HEK293 (cell line): ENCODE measurements around the gene RAC2.
A peak's percentile ranks its signal among the peaks of the same experiment; 100 is the strongest.

Source experiments
- CTCF ChIA-PET: fragments of 350-600 bp; formaldehyde crosslinking; extraction: SDS; loops from one replicate; lab custom pipeline; 2021; ENCODE audit warnings: antibody characterized with exemption; lab: Yijun Ruan, JAX
- POLR2A ChIA-PET: fragments of 300-600 bp; formaldehyde crosslinking; extraction: SDS; loops from one replicate; lab custom pipeline; 2020; ENCODE audit warnings: antibody characterized with exemption, inconsistent platforms; lab: Yijun Ruan, JAX
- H3K27ac ChIP-seq: fragments of 200-500 bp; sonication (Bioruptor generic); 2 replicates; pipeline ENCODE4 v1.5.1; 2014; ENCODE audit warnings: low read depth, low read length, control low read depth, inconsistent platforms; ENCODE audit errors: extremely low read depth
- H3K36me3 ChIP-seq, 2 experiments: fragments of 200-500 bp in 1 of 2; sonication (Bioruptor generic) in 1 of 2; 1 replicate in 1 of 2; 2 replicates in 1 of 2; pipeline ENCODE4 v1.5.1; 2014 to 2017; ENCODE audit warnings: inconsistent platforms in 2 of 2, low read length in 2 of 2; ENCODE audit not compliant: control insufficient read depth in 2 of 2, insufficient read depth in 1 of 2
- H3K4me1 ChIP-seq: fragments of 200-500 bp; sonication (Bioruptor generic); 2 replicates; pipeline ENCODE4 v1.5.1; 2014; ENCODE audit warnings: mild to moderate bottlenecking, low read length, inconsistent platforms; ENCODE audit not compliant: control insufficient read depth, insufficient read depth
- H3K4me3 ChIP-seq: 2 replicates; pipeline ENCODE4 v1.5.1; 2011; ENCODE audit warnings: low read depth, mild to moderate bottlenecking, control low read depth, low read length, moderate library complexity
- H3K9me3 ChIP-seq: fragments of 200-500 bp; sonication (Bioruptor generic); 2 replicates; pipeline ENCODE4 v1.5.1; 2014; ENCODE audit warnings: low read depth, low read length, inconsistent platforms; ENCODE audit not compliant: control insufficient read depth, insufficient read depth
- GLI2 ChIP-seq: fragments of 450-650 bp; formaldehyde crosslinking; IDR thresholded peaks from 2 replicates; pipeline ENCODE4; 2017; ENCODE audit warnings: missing biosample characterization, missing genetic modification characterization, low read depth, borderline replicate concordance
- GLIS1 ChIP-seq: fragments of 450-650 bp; formaldehyde crosslinking; IDR thresholded peaks from 2 replicates; pipeline ENCODE4 v1.5.1; 2016; ENCODE audit warnings: missing biosample characterization, missing genetic modification characterization
- MYNN ChIP-seq: fragments of 450-650 bp; formaldehyde crosslinking; IDR thresholded peaks from 2 replicates; pipeline ENCODE4 v1.5.1; 2016; ENCODE audit warnings: missing biosample characterization, missing genetic modification characterization, borderline replicate concordance
- OSR2 ChIP-seq: fragments of 450-650 bp; formaldehyde crosslinking; IDR thresholded peaks from 2 replicates; pipeline ENCODE4 v1.5.1; 2016; ENCODE audit warnings: missing biosample characterization, missing genetic modification characterization
- PRDM1 ChIP-seq: fragments of 450-650 bp; formaldehyde crosslinking; IDR thresholded peaks from 2 replicates; pipeline ENCODE4; 2016; ENCODE audit warnings: missing biosample characterization, missing genetic modification characterization
- ZBTB17 ChIP-seq: fragments of 450-650 bp; formaldehyde crosslinking; IDR thresholded peaks from 2 replicates; pipeline ENCODE4 v1.5.1; 2016; ENCODE audit warnings: missing biosample characterization, missing genetic modification characterization
- ZBTB21 ChIP-seq: fragments of 450-650 bp; formaldehyde crosslinking; IDR thresholded peaks from 2 replicates; pipeline ENCODE4 v1.5.1; 2017; ENCODE audit warnings: missing biosample characterization, missing genetic modification characterization
- ZBTB48 ChIP-seq: fragments of 450-650 bp; formaldehyde crosslinking; IDR thresholded peaks from 2 replicates; pipeline ENCODE4 v1.5.1; 2016; ENCODE audit warnings: missing biosample characterization, missing genetic modification characterization
- ZFP41 ChIP-seq: fragments of 450-650 bp; formaldehyde crosslinking; IDR thresholded peaks from 2 replicates; pipeline ENCODE4 v1.5.1; 2016; ENCODE audit warnings: missing biosample characterization, missing genetic modification characterization, borderline replicate concordance
- ZFP69B ChIP-seq: fragments of 450-650 bp; formaldehyde crosslinking; IDR thresholded peaks from 2 replicates; pipeline ENCODE4 v1.5.1; 2016; ENCODE audit warnings: missing biosample characterization, missing genetic modification characterization
- ZIC2 ChIP-seq: fragments of 450-650 bp; formaldehyde crosslinking; IDR thresholded peaks from 2 replicates; pipeline ENCODE4 v1.5.1; 2016; ENCODE audit warnings: missing biosample characterization, missing genetic modification characterization
- ZNF10 ChIP-seq: fragments of 450-650 bp; formaldehyde crosslinking; IDR thresholded peaks from 2 replicates; pipeline ENCODE4 v1.5.1; 2017; ENCODE audit warnings: missing biosample characterization, missing genetic modification characterization
- ZNF223 ChIP-seq: fragments of 450-650 bp; formaldehyde crosslinking; IDR thresholded peaks from 2 replicates; pipeline ENCODE4 v1.5.1; 2016; ENCODE audit warnings: missing biosample characterization, missing genetic modification characterization
- ZNF354C ChIP-seq: fragments of 450-650 bp; formaldehyde crosslinking; IDR thresholded peaks from 2 replicates; pipeline ENCODE4 v1.5.1; 2016; ENCODE audit warnings: missing biosample characterization, missing genetic modification characterization, low read depth, borderline replicate concordance
- ZNF555 ChIP-seq: fragments of 450-650 bp; formaldehyde crosslinking; conservative IDR thresholded peaks from 2 replicates; pipeline ENCODE4 v1.5.1; 2017; ENCODE audit warnings: missing biosample characterization, mild to moderate bottlenecking, missing genetic modification characterization, inconsistent platforms
- ZNF561 ChIP-seq: fragments of 450-650 bp; IDR thresholded peaks from 2 replicates; pipeline ENCODE4 v1.5.1; 2018; ENCODE audit warnings: missing biosample characterization, missing genetic modification characterization, borderline replicate concordance
- ZNF623 ChIP-seq: fragments of 450-650 bp; formaldehyde crosslinking; IDR thresholded peaks from 2 replicates; pipeline ENCODE4 v1.5.1; 2016; ENCODE audit warnings: missing biosample characterization, missing genetic modification characterization
- ZNF777 ChIP-seq: fragments of 450-650 bp; formaldehyde crosslinking; IDR thresholded peaks from 2 replicates; pipeline ENCODE4 v1.5.1; 2017; ENCODE audit warnings: missing biosample characterization, missing genetic modification characterization, borderline replicate concordance
- TF ChIP-seq, protein P1 (sequence below): fragments of 450-650 bp; formaldehyde crosslinking; IDR thresholded peaks from 2 replicates; pipeline ENCODE4 v1.5.1; 2016; ENCODE audit warnings: missing biosample characterization, missing genetic modification characterization

The RAC2 gene

DNA sequence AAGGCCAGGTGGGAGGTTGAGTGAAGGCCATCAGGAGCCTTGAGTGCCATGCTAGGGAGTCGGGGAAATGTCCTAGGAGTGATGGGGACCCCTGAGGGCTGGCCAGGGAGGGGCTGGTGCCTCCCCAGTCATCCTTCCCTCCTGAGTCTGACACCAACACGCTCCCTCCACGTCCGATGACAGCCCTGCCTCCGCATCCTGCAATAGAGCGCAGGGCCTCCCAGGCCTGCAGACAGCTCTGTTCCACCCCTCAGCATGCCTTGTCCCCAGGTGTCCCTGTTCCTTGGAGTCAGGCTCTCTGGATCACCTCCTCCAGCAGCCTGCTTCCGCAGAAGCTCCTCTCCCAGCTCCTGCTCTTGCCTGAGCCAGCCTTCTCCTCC is 3.1 kb downstream of the RAC2 start:
- H3K9me3 ChIP-seq: no peaks in the 10 kb centered on the region
- no peak overlapping the region for H3K4me3 ChIP-seq
- TF ChIP-seq PRDM1 (tag by site-specific recombination): no peak
- TF ChIP-seq ZIC2 (tag by site-specific recombination): 0 out of 2 replicates have a peak, but pooled peaks have one; percentile 7
- TF ChIP-seq ZBTB48 (tag by site-specific recombination): no peak
- no peak for TF ChIP-seq ZNF10 (tag by site-specific recombination)
- TF ChIP-seq ZNF354C: no peak
- TF ChIP-seq ZFP41 (tag by site-specific recombination): no peak
- 0 out of 2 replicates have a peak, but pooled peaks have one; percentile 27 for TF ChIP-seq OSR2 (tag by site-specific recombination)
- no peaks in the 10 kb centered on the region for H3K4me1 ChIP-seq
- CTCF ChIA-PET: interaction anchor here (7.8 kb wide), 1 partner anchor 20 kb away, joined by 68 read pairs; no protein-coding TSS in a partner anchor
- no peaks in the 10 kb centered on the region for H3K36me3 ChIP-seq
- POLR2A ChIA-PET: no interaction called here
- H3K27ac ChIP-seq: no peak overlapping the region

DNA sequence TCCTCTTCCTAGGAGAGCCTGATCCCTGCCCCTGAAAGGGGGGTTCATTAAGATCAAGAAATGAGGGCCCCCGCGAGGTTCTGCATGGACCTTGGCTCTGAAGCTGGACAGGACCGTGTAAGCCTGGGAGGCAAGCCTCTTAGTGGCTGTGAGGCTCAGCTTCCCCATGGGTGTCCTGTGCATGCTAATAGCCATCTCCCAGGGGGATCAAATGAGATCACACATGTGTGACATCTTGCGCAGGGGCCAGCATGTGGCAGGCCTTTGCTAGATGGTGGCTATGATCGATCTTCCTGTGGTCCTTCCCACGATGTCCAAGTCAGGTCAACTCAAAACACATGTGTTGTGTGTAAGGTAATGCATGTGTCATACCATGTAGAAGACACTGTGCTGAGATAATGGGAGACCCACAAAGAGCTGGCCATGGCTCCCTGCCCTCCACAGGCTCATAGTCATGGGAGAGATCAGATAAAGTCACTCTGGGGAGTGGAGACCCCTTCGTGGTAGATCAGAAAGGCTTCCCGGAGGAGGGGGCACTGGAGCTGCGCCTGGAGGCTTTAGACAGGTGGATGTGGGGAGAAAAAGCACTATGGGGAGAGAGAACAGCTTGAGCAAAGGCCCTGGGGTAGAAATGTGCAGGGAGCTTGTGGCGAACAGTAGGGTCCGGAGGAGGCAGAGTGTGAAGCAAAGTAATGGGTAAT is 3.7 kb downstream of the RAC2 start:
- ChIA-PET CTCF (interaction anchor here (7.8 kb wide), 1 partner anchor 20 kb away, joined by 68 read pairs; no protein-coding TSS in a partner anchor), POLR2A (no interaction called here)
- H3K4me3 ChIP-seq: no peak overlapping the region
- TF ChIP-seq GLIS1 (peak; percentile 15; the same call in 1 of the 2 replicates), ZNF623 (tag by site-specific recombination) (peak; percentile 98), ZIC2 (tag by site-specific recombination) (peak; percentile 52)
- TF ChIP-seq, protein P1, sequence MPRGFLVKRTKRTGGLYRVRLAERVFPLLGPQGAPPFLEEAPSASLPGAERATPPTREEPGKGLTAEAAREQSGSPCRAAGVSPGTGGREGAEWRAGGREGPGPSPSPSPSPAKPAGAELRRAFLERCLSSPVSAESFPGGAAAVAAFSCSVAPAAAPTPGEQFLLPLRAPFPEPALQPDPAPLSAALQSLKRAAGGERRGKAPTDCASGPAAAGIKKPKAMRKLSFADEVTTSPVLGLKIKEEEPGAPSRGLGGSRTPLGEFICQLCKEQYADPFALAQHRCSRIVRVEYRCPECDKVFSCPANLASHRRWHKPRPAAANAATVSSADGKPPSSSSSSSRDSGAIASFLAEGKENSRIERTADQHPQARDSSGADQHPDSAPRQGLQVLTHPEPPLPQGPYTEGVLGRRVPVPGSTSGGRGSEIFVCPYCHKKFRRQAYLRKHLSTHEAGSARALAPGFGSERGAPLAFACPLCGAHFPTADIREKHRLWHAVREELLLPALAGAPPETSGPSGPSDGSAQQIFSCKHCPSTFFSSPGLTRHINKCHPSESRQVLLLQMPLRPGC (tag by site-specific recombination): no peak
- H3K36me3 ChIP-seq: no peaks in the 10 kb centered on the region
- H3K9me3 ChIP-seq: no peaks in the 10 kb centered on the region
- H3K4me1 ChIP-seq: no peaks in the 10 kb centered on the region
- no peak overlapping the region for H3K27ac ChIP-seq

DNA sequence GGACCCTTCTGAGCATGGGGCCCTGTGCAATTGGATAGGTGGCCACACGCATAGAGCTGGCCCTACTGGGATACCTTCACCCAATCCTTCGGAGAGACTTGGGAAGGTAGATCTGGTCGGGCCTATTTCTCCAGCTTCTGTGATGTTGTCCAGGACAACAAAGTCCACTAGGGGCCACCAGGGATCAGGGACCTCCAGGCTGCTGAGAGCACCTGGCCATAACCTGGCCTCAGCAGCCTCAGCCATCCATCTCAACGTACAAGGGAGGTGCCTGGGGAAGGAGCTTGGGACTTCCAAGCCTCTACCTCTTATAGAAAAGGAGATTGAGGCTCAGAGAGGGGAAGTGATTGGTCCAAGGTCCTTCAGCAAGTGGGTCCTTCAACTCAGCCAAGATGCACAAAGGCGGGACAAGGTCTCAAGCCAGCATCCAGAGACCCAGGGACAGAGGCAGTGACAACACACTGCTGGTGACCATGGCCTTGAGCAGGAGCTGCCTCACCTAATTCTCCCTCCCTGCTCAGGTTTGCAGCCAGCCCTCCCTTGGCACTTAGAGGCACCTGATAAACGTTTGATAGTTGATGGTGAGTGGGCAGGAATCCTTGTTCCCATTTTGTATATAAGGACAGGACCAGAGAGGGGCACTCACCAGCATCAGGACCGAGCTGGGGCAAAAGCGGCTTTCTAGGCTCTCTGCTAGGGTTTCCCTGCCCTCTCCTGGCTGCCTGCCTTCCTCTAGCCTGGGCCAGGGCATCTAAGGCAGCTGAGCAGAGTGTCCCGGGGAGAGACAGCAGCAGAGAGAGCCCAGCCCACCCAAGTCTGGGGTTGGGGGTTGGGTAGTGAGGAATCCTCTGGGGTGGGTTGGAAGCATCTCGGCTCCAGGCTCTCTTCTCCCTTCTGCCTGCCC is 4.5 kb downstream of the RAC2 start:
- H3K4me1 ChIP-seq: no peaks in the 10 kb centered on the region
- TF ChIP-seq ZFP69B (tag by site-specific recombination): no peak
- no peak for TF ChIP-seq PRDM1 (tag by site-specific recombination)
- TF ChIP-seq ZNF555 (tag by site-specific recombination): no peak
- TF ChIP-seq ZBTB21 (tag by site-specific recombination): no peak
- TF ChIP-seq MYNN (tag by site-specific recombination): no peak
- TF ChIP-seq GLI2 (tag by site-specific recombination): no peak
- no peak for TF ChIP-seq ZNF561 (tag by site-specific recombination)
- TF ChIP-seq ZBTB17 (tag by site-specific recombination): no peak
- TF ChIP-seq ZNF777: no peak
- no peak for TF ChIP-seq ZNF223 (tag by site-specific recombination)
- TF ChIP-seq, all 188 proteins: peak for 0
- no peak overlapping the region for H3K27ac ChIP-seq
- POLR2A ChIA-PET: no interaction called here
- H3K36me3 ChIP-seq: no peaks in the 10 kb centered on the region
- H3K4me3 ChIP-seq: no peak overlapping the region
- CTCF ChIA-PET: interaction anchor here (0.6 to 7.8 kb wide), 3 partner anchors 21 to 802 kb away, joined by 3 to 68 read pairs (median 3); no protein-coding TSS in a partner anchor
- no peaks in the 10 kb centered on the region for H3K9me3 ChIP-seq
